DND-41 (cell line): ENCODE results near the gene GBE1.

Experiments used
- CTCF ChIP-seq: IDR thresholded peaks from 2 replicates; pipeline ENCODE4 v1.5.1; 2012; ENCODE audit warnings: borderline replicate concordance, low read length, moderate library complexity, mild to moderate bottlenecking; ENCODE audit not compliant: poor library complexity, severe bottlenecking; ENCODE audit errors: extremely low read depth
- EZH2 ChIP-seq: IDR thresholded peaks from 3 replicates; pipeline ENCODE4 v1.6.1; 2012; ENCODE audit warnings: borderline replicate concordance, low read depth, mild to moderate bottlenecking, moderate library complexity, low read length, inconsistent platforms; ENCODE audit not compliant: severe bottlenecking

- no peak for TF ChIP-seq EZH2
- no peak for TF ChIP-seq CTCF
These were observed 2.6 kb upstream of the GBE1 start for GRCh38 chr3:81764002-81764401.
